ENCODE data around the gene HAUS1.
"Not testable (repeated sequence)": the region's sequence is repeated elsewhere in the genome, so short reads cannot be mapped to it uniquely, and the experiment has no call there.

GRCh38 chr18:46164502-46164901 is 60.3 kb downstream of the HAUS1 start:
- TF ChIP-seq EZH2phosphoT487 (IDR thresholded peaks at IDR 0.05; ENCODE audit: insufficient read depth, low read depth); EZH2 (IDR thresholded peaks at IDR 0.05; ENCODE audit: insufficient read depth, poor library complexity, severe bottlenecking): not testable (repeated sequence)

Measured in GM23248 (cell line).